HEK293 (cell line): ENCODE measurements around the gene GNA12.

Experiments
- SP2 ChIP-seq: fragments of 450-650 bp; formaldehyde crosslinking; IDR thresholded peaks from 2 replicates; pipeline ENCODE4 v1.5.1; 2016; ENCODE audit warnings: missing biosample characterization, missing genetic modification characterization
- ZNF140 ChIP-seq: fragments of 450-650 bp; formaldehyde crosslinking; IDR thresholded peaks from 2 replicates; pipeline ENCODE4 v1.5.1; 2016; ENCODE audit warnings: missing biosample characterization, missing genetic modification characterization
- ZNF175 ChIP-seq: fragments of 450-650 bp; formaldehyde crosslinking; IDR thresholded peaks from 2 replicates; pipeline ENCODE4 v1.5.1; 2016; ENCODE audit warnings: missing biosample characterization, missing genetic modification characterization
- TF ChIP-seq, protein P1 (sequence below): fragments of 450-650 bp; formaldehyde crosslinking; IDR thresholded peaks from 2 replicates; pipeline ENCODE4 v1.5.1; 2016; ENCODE audit warnings: missing biosample characterization, missing genetic modification characterization

- no peak for TF ChIP-seq ZNF140 (tag by site-specific recombination)
- TF ChIP-seq, protein P1, sequence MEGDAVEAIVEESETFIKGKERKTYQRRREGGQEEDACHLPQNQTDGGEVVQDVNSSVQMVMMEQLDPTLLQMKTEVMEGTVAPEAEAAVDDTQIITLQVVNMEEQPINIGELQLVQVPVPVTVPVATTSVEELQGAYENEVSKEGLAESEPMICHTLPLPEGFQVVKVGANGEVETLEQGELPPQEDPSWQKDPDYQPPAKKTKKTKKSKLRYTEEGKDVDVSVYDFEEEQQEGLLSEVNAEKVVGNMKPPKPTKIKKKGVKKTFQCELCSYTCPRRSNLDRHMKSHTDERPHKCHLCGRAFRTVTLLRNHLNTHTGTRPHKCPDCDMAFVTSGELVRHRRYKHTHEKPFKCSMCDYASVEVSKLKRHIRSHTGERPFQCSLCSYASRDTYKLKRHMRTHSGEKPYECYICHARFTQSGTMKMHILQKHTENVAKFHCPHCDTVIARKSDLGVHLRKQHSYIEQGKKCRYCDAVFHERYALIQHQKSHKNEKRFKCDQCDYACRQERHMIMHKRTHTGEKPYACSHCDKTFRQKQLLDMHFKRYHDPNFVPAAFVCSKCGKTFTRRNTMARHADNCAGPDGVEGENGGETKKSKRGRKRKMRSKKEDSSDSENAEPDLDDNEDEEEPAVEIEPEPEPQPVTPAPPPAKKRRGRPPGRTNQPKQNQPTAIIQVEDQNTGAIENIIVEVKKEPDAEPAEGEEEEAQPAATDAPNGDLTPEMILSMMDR: no peak
- no peak for TF ChIP-seq SP2 (tag by site-specific recombination)
- no peak for TF ChIP-seq ZNF175 (tag by site-specific recombination)
These were observed 163.9 kb downstream of the GNA12 start for GRCh38 chr7:2680256-2680655.
